Pancreas (tissue), 10 donors: ENCODE results near the gene TAB2. TPM values are rescaled to one million over a fixed set of nuclear protein-coding genes. Genes with fewer than 3 reads are reported as not detected.

ENCODE experiments used
- ATAC-seq, 4 donors: fragments of 200-7000 bp; cut with Tn5 transposase; one replicate each; pipeline versions ENCODE4 v1.8.0 to v1.9.1; 2020; ENCODE audit warnings: mild to moderate bottlenecking in 4 of 4, moderate library complexity in 4 of 4
- DNase-seq, 6 donors: peaks; one replicate each; pipeline ENCODE4 v3.0.0-alpha.2; 2020
- FAIRE-seq: peaks from 2 replicates; lab custom pipeline; 2012; peaks lifted over from hg19 to GRCh38; lab: Jason Lieb, UNC
- H3K27ac ChIP-seq, 4 donors: fragments of 200-600 bp; sonication (generic); 1 replicate in 3 of 4; 2 replicates in 1 of 4; pipeline versions ENCODE4 v1.5.0 to v1.8.0; 2020
- H3K27me3 ChIP-seq, 4 donors: fragments of 200-600 bp; one replicate each; pipeline ENCODE4 v1.8.0; 2021
- H3K36me3 ChIP-seq, 3 donors: fragments of 200-600 bp; sonication (generic) in 1 of 3; one replicate each; pipeline versions ENCODE4 v1.5.0 to v1.8.0; 2020 to 2021
- H3K4me1 ChIP-seq, 3 donors: fragments of 200-600 bp; one replicate each; pipeline ENCODE4 v1.8.0; 2021
- H3K4me3 ChIP-seq, 4 donors: fragments of 200-600 bp; sonication (generic) in 2 of 4; one replicate each; pipeline versions ENCODE4 v1.5.0 to v1.8.0; 2020 to 2021
- H3K9me3 ChIP-seq, 4 donors: fragments of 200-600 bp; one replicate each; pipeline ENCODE4 v1.8.0; 2021
- WGBS, 2 donors: extraction: QIAGEN DNeasy Blood & Tissue Kit; methylation state at CpG; one replicate each; pipeline ENCODE4 v1.1.7; 2013; 5-methylcytosine and 5-hydroxymethylcytosine counted together
- intact Hi-C, 3 donors: fragments of 100-400 bp; cut with DNase I; formaldehyde crosslinking; loops; one replicate each; pipeline versions ENCODE4 v1.11.1 to v1.14.2; 2022
- polyA plus RNA-seq, 2 donors: library from polyadenylated mRNA; stranded (reverse); fragments of 200-250 nt; gene quantifications; one replicate each; pipeline ENCODE4 v1.2.3, GENCODE V29; 2013
- total RNA-seq, 6 donors: library from RNA; stranded (reverse); fragmentation: NEBNext Ultra II Directional in 4 of 6; extraction: Animal tissue kit (Norgen Biotek cat#: 25700) in 4 of 6; gene quantifications; one replicate each; pipeline versions ENCODE4 v1.2.1 to v1.2.4, GENCODE V29; 2021 to 2023
- TF ChIP-seq, protein P1 (sequence below), 4 donors: fragments of 200-600 bp; sonication (generic) in 3 of 4; IDR thresholded peaks; one replicate each; pipeline versions ENCODE4 v1.5.0 to v1.8.0; 2021; ENCODE audit warnings: antibody characterized with exemption in 4 of 4
- donor health status: healthy with polysubstance abuse.
- donor health status: DM: no; HTN: no; CAD: no; lungs with moderate emphysema.
- donor health status: DM: no; HTN: no; CAD: no.
- donor health status: control.
- donor health status: control.
- donor health status: Bipolar disorder and iron deficiency.
- donor health status: DM: yes; HTN: yes; CAD: no.
- donor health status: DM: no; HTN: no; CAD: no.
- donor health status: DM: no; HTN: no; CAD: no.
- donor health status: DM: yes; HTN: yes; CAD: no.

TAB2 gene
- total and polyA plus RNA-seq, 8 donors, result 6.6 to 35.1 (median 20.7) TPM

GRCh38 chr6:149452037-149452939 is 134.8 kb downstream of the TAB2 start:
- WGBS, 2 donors, result 75 to 80% methylated on average over 13 of the region's 13 CpGs
- DNase-seq (peak in 1 of 6 donors; percentile 24), FAIRE-seq (no peak), ATAC-seq (no peak)
- Histone ChIP-seq H3K9me3 (no peaks in the 10 kb centered on the region), H3K4me3 (no peak overlapping the region), H3K27ac (no peak overlapping the region), H3K27me3 (no peaks in the 10 kb centered on the region), H3K4me1 (peaks cover 11 to 19% (median 13%) of the 10 kb centered on the region in 3 donors), H3K36me3 (no peaks in the 10 kb centered on the region)
- intact Hi-C loops, result no loop called here
- TF ChIP-seq, protein P1, sequence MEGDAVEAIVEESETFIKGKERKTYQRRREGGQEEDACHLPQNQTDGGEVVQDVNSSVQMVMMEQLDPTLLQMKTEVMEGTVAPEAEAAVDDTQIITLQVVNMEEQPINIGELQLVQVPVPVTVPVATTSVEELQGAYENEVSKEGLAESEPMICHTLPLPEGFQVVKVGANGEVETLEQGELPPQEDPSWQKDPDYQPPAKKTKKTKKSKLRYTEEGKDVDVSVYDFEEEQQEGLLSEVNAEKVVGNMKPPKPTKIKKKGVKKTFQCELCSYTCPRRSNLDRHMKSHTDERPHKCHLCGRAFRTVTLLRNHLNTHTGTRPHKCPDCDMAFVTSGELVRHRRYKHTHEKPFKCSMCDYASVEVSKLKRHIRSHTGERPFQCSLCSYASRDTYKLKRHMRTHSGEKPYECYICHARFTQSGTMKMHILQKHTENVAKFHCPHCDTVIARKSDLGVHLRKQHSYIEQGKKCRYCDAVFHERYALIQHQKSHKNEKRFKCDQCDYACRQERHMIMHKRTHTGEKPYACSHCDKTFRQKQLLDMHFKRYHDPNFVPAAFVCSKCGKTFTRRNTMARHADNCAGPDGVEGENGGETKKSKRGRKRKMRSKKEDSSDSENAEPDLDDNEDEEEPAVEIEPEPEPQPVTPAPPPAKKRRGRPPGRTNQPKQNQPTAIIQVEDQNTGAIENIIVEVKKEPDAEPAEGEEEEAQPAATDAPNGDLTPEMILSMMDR (IDR thresholded peaks at IDR 0.05), result no peak

- 68 to 78% methylated on average over 6 of the region's 6 CpGs for WGBS, 2 donors
- no peak for FAIRE-seq
- peaks cover 11 to 19% (median 13%) of the 10 kb centered on the region in 3 donors for H3K4me1 ChIP-seq
- no peak for ATAC-seq
- peak overlapping the region in 3 of 4 donors; percentile 13 to 52 (median 46) for H3K27ac ChIP-seq
- TF ChIP-seq, protein P1 (IDR thresholded peaks at IDR 0.05), result no peak
- intact Hi-C loops, result no loop called here
- no peaks in the 10 kb centered on the region for H3K9me3 ChIP-seq
- no peaks in the 10 kb centered on the region for H3K27me3 ChIP-seq
- DNase-seq, result peak in 1 of 6 donors; percentile 21
- H3K4me3 ChIP-seq, result no peak overlapping the region
- H3K36me3 ChIP-seq, result no peaks in the 10 kb centered on the region
Measured at GRCh38 chr6:149453597-149454345, 136.3 kb downstream of the TAB2 start.

- no peaks in the 10 kb centered on the region for H3K27me3 ChIP-seq
- H3K27ac ChIP-seq, result peak overlapping the region; percentile 13 to 52 (median 34)
- no peak overlapping the region for H3K4me3 ChIP-seq
- DNase-seq, result peak; percentile 92 to 99 (median 98)
- peak; percentile 74 for FAIRE-seq
- no peaks in the 10 kb centered on the region for H3K9me3 ChIP-seq
- WGBS, 2 donors, result 3 to 7% methylated on average over 15 of the region's 15 CpGs
- intact Hi-C loops, result no loop called here
- H3K36me3 ChIP-seq, result no peaks in the 10 kb centered on the region
- peaks cover 11 to 19% (median 13%) of the 10 kb centered on the region in 3 donors for H3K4me1 ChIP-seq
- peak; percentile 91 to 96 (median 93) for ATAC-seq
- TF ChIP-seq, protein P1 (IDR thresholded peaks at IDR 0.05), result no peak
Measured at GRCh38 chr6:149454346-149454848, 136.9 kb downstream of the TAB2 start.

- ATAC-seq (peak; percentile 1 to 2 (median 2)), DNase-seq (no peak), FAIRE-seq (no peak)
- Histone ChIP-seq H3K4me3 (no peak overlapping the region), H3K36me3 (no peaks in the 10 kb centered on the region), H3K9me3 (no peaks in the 10 kb centered on the region), H3K27me3 (no peaks in the 10 kb centered on the region), H3K27ac (peak overlapping the region; percentile 13 to 52 (median 34)), H3K4me1 (peaks cover 11 to 19% (median 13%) of the 10 kb centered on the region in 3 donors)
- WGBS, 2 donors, result 84 to 85% methylated on average over 11 of the region's 11 CpGs
- intact Hi-C loops, result no loop called here
- TF ChIP-seq, protein P1 (IDR thresholded peaks at IDR 0.05), result no peak
Measured at GRCh38 chr6:149455031-149455732, 137.7 kb downstream of the TAB2 start.
